ENCODE results near the gene HDAC4.

HDAC4 gene

GRCh38 chr2:239121600-239122012, 279.2 kb downstream of the HDAC4 start:
- DNase-seq (ENCODE audit: low spot score), result no peak

DNA sequence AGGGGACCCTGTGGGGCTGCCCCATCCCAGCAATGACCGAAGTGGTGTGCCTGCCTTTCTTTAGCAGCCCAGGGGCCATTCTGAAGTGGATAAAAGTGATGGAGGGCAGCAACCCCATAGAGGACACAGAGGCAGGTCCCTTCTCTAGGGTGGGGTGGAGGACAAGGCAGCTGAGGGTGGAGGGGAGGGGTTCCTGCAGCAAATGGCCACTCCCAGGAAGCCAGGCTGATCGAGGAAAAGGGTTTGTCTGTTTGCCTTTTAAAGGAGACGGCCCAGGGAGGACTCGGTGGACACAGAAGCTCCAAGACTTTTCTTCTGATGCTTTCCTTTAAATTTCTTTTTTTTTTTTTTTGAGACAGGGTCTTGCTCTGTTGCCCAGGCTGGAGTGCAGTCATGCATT, 280.2 kb downstream of the HDAC4 start:
- DNase-seq (ENCODE audit: low spot score), result no peak

GRCh38 chr2:239119346-239120126, 281.3 kb downstream of the HDAC4 start:
- DNase-seq (ENCODE audit: low spot score), result no peak

DNA sequence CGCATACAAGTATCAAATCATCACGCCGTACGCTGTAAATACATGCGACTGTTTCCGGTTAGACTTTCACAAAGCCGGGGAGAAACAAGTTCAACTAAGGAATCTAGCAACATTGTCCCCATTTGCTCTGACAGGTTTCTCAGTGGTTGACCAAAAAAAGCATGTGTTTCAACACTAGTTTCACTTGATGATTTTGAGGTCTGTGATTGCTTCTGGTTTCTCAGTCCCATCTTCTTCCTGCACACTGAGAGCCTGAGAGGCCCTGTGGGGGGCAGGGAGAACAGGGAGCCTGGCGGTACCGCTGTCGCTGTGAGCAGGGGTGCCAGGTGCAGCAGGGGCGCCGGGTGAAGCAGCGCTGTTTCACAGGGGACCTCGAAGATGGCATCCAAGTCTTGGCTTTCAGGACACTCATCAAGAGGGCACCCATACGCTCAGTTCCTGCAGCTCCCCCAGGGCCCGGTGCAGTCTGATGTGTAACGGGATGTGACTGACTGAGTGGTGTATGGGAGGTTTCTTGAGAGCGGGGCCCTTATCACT, 282.1 kb downstream of the HDAC4 start:
- DNase-seq (ENCODE audit: low spot score), result no peak

- no peak for DNase-seq (ENCODE audit: low spot score)
Measured at GRCh38 chr2:239118264-239118663, 282.6 kb downstream of the HDAC4 start.

DNA sequence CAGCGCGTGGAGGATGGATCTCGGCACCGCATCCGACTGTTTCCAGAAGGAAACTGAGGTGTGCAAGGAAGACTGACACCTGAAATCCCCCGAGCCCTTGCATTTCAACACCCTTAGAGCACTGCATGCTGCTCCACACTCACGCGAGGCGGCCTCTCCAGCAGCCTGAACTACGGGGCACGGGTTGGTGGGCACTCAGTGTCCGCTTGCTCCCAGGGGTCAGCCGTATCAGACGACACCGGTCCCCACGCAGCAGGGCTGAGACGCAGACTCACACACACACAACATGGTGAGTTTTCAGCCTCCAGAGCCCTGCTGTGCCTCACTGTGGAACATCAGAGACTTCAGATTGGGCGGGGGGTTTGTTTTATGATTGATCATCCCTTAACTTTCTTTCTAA, 283.0 kb downstream of the HDAC4 start:
- no peak for DNase-seq (ENCODE audit: low spot score)

DNA sequence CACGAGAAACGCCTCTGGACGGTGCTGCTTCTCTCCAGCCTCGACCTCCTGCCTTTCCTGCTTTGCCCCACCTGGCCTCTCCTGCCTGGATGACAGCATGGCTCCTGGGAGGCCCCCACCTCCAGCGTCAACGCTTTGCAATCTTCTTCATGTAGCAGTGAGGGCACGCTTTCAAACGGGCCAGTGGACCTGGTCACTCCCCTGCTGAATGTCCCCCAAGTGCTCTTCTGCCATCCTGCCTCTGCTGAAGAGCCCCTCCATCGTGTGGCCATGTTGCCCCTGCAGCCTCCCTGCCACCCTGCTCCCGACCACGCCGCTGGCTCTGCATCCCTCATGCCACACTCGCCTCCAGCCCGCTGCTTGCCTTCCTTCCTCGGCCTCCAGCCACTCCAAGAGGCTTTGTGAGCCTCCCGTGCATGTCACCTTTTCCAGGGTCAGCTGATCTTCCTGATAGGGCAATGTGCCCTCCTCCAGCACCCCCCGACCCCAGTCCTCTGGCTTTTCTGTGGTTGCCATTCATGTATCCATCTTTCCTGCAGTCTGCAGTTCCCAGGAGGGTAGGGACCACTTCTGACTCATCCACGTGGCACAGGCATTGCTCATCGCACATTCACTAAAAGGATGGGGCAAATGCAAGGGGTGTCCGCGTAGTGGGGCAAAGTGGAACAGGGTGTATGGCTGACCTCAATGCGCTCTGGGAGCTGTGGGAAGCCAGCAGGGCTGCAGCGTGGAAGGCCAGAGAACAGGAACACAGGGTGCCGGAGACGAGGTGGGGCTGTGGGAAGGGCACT, 284.2 kb downstream of the HDAC4 start:
- DNase-seq (ENCODE audit: low spot score), result no peak

DNA sequence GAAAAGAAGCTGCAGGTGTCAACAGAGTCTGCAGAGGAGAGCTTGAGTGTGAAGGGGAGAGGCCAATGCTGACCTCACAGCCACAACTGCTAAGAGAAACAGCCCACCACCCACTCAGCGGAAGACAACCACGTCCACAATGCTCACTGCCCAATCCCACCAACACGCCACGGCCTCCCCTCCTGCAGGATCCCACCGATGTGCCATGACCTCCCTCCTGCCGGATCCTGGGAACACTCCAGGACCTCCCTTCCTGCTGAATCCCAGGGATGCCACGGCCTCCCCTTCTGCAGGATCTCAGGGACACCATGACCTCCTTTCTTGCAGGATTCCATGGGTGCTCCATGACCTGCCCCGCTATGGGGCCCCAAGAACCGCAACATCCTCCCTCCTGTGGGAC, 285.2 kb downstream of the HDAC4 start:
- no peak for DNase-seq (ENCODE audit: low spot score)

DNA sequence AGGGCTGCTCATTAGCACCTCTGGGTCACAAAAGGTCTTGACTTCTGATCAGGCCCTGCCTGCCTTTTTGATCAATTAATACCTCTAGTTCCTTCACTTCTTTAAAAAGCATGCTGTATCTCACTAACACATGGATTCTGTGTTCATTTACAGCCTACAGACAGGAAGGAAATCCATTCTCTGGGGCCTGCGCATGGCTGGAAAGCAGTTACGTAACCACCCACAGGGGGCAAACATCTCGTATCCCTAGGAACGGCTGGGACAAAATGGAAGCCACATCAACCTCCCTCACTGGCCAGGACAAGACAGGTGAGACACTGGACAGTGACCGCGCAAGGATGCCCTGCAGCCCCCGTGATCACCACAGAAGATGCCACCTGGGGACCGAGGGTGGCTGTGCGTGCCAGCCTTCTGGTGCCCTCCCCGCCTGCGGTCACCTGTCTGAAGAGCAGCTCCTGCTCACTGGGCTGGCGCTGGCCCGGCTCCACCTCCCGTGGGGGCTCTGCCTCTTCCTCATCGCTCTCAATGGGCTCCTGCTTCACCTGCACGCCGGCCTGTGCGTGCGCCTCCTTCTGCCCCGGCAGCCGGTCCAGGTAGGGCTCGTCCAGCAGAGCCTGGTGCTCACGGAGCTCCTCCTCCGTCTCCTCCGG, 286.1 kb downstream of the HDAC4 start:
- no peak for DNase-seq (ENCODE audit: low spot score)

DNA sequence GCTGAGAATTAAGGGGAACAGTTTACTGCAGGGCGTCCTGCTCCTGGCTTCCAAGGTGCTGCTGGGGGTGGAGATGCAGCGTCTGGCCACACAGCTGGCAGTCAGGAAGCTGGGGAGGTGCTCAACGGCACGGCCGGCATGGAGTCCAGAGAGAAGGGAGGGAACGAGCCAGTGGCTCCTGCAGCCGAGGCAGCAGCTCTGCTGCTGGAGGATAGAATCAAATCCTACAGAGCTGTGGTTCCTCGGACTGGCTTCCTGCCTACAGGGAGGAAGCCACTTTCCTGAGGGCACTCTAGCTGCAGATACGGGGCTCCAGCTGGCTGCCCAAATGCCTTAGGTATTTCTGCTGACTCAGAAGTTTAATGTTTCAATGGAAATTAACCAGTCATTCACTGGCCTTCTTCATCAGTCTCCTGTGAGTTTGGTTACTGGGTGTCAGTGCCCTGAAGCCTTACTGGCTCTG, 286.7 kb downstream of the HDAC4 start:
- no peak for DNase-seq (ENCODE audit: low spot score)

DNA sequence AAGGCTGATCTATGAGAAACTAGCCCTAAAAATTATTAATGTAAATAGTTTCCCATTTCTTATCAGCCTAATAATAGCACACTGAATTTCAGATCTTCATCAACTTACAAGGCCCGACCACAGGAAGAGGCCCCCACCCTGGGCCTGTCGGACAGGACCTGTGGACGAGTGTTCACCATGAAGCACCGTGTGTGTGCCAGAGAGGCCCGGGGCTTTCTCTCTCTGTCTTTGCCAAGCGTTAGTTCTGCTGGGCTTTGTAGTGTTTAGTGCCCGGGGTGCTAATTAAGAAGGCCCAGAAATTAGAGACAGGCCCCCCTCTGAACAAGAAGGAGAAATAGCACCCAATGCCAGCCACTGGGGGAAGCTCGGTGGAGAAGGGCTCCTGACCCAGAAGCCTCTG, 287.2 kb downstream of the HDAC4 start:
- DNase-seq (ENCODE audit: low spot score), result no peak

DNA sequence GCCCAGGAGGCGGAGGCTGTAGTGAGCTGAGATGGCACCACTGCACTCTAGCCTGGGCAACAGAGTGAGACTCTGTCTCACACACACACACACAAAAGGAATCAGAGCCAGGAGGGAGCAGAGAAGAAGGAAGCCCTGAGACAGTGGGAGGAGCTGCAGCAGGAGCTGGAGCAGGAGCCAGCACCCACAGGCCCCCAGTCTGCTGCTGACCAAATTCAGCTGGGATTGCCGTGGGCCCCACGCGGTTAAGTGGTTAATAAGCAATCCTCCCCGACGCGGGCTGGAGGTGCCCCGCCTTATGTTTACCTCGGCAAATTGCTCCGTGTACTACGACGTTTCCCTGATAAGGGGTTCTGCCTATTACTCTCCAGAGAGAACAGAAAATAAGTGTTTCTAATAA, 287.6 kb downstream of the HDAC4 start:
- no peak for DNase-seq (ENCODE audit: low spot score)

DNA sequence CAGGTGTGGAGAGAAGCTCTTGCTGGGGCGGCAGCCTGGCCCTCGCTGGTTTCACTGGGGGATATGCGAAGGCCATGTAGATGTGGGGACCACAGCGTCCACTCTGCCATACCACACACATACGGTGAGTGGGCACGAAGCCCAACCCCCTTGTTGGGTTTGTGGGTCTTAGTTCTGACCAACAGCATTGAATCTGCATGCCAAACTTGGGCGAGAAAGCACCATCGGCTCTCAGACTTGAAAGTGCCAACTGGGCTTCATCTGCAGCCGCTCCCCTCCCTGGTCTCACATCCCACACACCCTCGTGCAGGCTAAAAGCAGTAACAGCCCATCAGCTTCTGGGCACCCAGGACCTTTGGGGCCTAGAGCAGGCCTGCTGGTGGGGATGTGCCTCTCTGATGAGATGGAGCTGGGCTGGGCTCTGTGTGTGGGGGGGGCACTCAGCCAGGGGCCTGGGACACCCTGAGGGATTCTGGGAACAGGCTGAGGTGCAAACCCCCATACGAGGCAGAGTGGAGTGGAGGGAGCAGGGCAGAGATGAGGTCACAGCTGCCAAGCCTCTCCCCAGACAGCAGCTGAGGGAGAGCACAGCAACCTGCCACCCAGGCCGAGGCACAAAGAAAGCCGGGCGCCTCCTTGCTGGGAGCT, 288.6 kb downstream of the HDAC4 start:
- DNase-seq (ENCODE audit: low spot score), result no peak

DNA sequence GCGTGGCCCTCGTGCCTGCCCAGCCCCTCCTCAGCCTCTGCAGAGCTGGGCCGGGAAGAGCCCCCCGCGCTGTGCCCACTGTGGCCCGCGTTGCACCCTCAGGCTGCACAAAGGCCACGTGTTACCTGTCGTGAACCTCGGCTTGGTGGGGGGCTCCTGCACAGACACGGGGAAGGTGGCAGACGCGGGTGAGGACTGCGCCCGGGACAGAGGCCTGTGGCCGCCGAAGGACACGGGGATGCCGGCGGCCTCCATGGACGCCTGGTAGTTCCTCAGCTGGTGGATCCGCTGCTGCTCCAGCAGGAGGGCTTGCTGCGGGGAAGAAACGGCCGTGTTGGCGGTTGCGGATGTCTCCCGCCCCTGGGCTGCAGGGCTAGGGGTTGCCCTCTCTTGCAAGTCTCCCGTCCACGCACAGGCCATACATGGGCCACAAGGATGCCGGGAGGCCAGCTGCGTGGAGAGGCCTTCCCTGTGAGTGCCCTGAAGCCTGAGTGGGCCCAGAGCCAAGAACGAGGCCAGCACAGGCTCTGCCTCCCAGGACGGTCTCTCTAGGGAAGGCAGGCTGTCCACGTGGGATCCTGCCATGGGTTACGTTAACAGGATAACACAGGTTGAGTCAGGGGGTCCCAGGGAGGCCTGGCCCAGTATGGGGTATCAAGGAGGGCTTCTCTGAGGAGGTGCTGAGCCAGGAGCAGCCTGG, 289.3 kb downstream of the HDAC4 start:
- no peak for DNase-seq (ENCODE audit: low spot score)

DNA sequence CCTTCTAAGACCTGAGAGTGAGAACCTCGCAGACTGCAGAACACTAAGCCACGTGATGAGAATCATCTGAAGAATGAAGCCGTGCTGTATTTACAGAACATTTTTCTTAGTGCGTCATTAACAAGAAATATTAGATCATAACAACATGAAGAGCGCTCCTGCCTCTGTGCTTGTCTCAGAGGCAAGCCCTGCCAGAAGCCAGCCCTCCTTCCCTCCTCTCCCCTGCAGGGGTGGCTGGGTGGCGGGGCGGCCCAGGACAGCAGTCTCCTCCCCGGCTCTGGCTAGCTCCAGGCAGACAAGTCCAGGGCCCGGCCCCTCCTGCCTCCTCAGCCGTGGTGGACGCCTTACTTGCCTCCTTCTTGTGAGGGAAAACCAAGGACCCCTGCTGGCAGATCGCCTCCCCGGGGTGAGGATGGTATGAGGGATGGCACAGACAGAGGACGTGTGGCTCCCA, 290.2 kb downstream of the HDAC4 start:
- no peak for DNase-seq (ENCODE audit: low spot score)

DNA sequence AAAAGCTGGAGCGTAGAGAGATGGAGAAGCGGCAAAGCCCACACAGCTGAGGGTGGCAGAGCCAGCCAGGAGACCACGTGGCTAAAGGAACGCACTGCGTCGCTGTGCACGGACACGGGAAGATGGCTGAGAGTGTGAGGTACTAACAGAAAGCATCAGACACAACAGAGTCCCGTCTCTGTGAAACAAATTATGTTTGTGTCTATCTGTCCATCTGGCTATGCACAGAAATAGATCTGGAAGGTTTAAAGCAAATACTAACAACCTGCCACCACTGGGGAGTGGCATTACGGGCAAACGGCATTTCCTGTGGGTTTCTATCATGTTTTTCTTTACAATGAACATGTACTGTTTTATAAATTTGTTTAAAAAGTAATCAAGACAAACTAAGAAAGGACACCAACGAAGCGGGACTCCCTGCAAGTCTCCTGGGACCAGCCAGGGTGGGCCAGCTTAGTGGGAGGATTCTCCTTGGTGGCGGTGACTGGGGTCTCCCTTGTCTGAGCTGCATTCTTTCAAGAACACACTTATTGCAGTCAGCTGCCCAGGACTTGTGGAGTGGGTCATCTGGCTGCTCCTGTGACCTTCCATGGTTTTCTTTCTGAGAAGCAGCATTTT, 290.8 kb downstream of the HDAC4 start:
- DNase-seq (ENCODE audit: low spot score), result no peak

- DNase-seq (ENCODE audit: low spot score), result no peak
Measured at GRCh38 chr2:239109041-239109927, 291.5 kb downstream of the HDAC4 start.

GRCh38 chr2:239108459-239108858, 292.4 kb downstream of the HDAC4 start:
- no peak for DNase-seq (ENCODE audit: low spot score)

DNA sequence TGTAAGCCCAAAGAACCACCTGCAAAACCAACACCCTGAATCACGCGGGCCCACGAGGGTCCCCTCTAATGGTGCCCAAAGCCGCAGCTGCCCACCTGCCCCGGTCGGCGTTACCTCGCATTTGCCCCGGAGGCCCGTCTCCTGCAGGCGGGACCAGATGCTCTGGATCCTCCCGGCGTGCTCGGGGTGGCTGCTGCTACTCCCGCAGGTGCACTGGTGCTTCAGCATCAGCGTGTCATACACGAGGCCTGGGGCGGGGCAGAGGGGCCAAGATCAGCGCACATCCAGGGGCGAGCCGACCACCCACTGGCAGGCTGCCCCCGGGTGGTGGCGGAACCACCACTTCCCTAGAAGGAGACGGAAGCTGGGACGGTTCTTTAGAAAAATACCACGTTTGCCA, 292.9 kb downstream of the HDAC4 start:
- DNase-seq (ENCODE audit: low spot score), result no peak

DNA sequence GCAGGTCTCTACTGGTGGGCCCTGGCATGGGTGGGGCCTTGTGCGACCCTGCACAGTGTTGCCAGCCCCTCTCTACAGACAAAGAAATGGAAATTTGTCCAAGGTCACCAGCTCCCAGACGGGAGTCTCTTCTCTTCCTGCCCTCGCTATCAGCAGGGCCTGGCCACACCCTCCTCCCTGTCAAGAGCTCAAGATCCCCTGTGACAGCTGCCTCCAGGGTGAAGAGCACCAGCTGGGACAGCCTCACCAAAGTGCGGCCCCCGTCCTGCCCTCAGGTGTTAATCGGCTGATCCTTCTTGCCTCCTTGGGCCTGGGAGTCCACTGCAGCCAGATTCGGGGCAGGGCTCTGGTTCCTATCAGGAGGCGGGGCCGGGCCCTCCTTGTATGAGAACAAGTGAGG, 293.9 kb downstream of the HDAC4 start:
- no peak for DNase-seq (ENCODE audit: low spot score)
